CD14-positive monocyte (primary cell): ENCODE results near the gene TOR1B. TPM values are rescaled to one million over a fixed set of nuclear protein-coding genes. Genes with fewer than 3 reads are reported as not detected.

ENCODE experiments used
- DNase-seq, 3 donors: peaks; one replicate each; pipeline ENCODE4 v3.0.0-alpha.2; 2011 to 2022
- H2AFZ ChIP-seq: 2 replicates; pipeline ENCODE4 v1.6.0; 2012; ENCODE audit warnings: mild to moderate bottlenecking, low read depth, low read length, inconsistent platforms; ENCODE audit not compliant: insufficient read depth, poor library complexity, severe bottlenecking
- H3K27ac ChIP-seq, 2 donors: 1 replicate in 1 of 2; 2 replicates in 1 of 2; pipeline ENCODE4 v1.5.1; 2012 to 2013; ENCODE audit warnings: low read length in 2 of 2, control low read depth in 1 of 2, inconsistent platforms in 1 of 2, low read depth in 1 of 2, mild to moderate bottlenecking in 1 of 2
- H3K27me3 ChIP-seq, 2 donors: one replicate each; pipeline versions ENCODE4 v1.6.0 to v1.6.1; 2011 to 2013; ENCODE audit warnings: low read length in 2 of 2; ENCODE audit not compliant: control insufficient read depth in 2 of 2, insufficient read depth in 2 of 2
- H3K36me3 ChIP-seq, 2 donors: replicated peaks in 1 of 2; 1 replicate in 1 of 2; 2 replicates in 1 of 2; pipeline versions ENCODE4 v1.5.1 to v1.6.1; 2012 to 2013; ENCODE audit warnings: low read length in 2 of 2, control low read depth in 1 of 2, inconsistent platforms in 1 of 2, mild to moderate bottlenecking in 1 of 2; ENCODE audit not compliant: insufficient read depth in 2 of 2, control insufficient read depth in 1 of 2
- H3K4me1 ChIP-seq, 2 donors: 1 replicate in 1 of 2; 2 replicates in 1 of 2; pipeline versions ENCODE4 v1.5.1 to v1.6.1; 2012 to 2013; ENCODE audit warnings: low read length in 2 of 2, control low read depth in 1 of 2, inconsistent platforms in 1 of 2, mild to moderate bottlenecking in 1 of 2, moderate library complexity in 1 of 2; ENCODE audit not compliant: insufficient read depth in 2 of 2, control insufficient read depth in 1 of 2
- H3K4me2 ChIP-seq: replicated peaks from 2 replicates; pipeline ENCODE3; 2012; ENCODE audit warnings: low read length, moderate library complexity, mild to moderate bottlenecking; ENCODE audit not compliant: poor library complexity, severe bottlenecking; ENCODE audit errors: extremely low read depth
- H3K4me3 ChIP-seq, 3 experiments: fragments of 200-600 bp in 1 of 3; sonication (generic) in 1 of 3; replicated peaks in 1 of 3; 1 replicate in 2 of 3; 2 replicates in 1 of 3; pipeline ENCODE4 v1.5.1; 2011 to 2013; ENCODE audit warnings: low read length in 3 of 3, mild to moderate bottlenecking in 3 of 3, control low read depth in 2 of 3, low read depth in 2 of 3, inconsistent platforms in 1 of 3, moderate library complexity in 1 of 3
- H3K79me2 ChIP-seq: 2 replicates; pipeline ENCODE4 v1.6.0; 2012; ENCODE audit warnings: mild to moderate bottlenecking, control low read depth, inconsistent platforms, low read length, moderate library complexity; ENCODE audit not compliant: insufficient read depth
- H3K9ac ChIP-seq: 2 replicates; pipeline ENCODE4 v1.6.0; 2017; ENCODE audit warnings: low read length, mild to moderate bottlenecking; ENCODE audit not compliant: insufficient read depth, poor library complexity, severe bottlenecking
- H3K9me3 ChIP-seq, 2 donors: replicated peaks in 1 of 2; 1 replicate in 1 of 2; 2 replicates in 1 of 2; pipeline versions ENCODE4 v1.5.1 to v1.6.1; 2012 to 2013; ENCODE audit warnings: low read length in 2 of 2, control low read depth in 1 of 2; ENCODE audit not compliant: control insufficient read depth in 1 of 2, insufficient read depth in 1 of 2
- H4K20me1 ChIP-seq: 2 replicates; pipeline ENCODE4 v1.6.0; 2012; ENCODE audit warnings: mild to moderate bottlenecking, low read length, control low read depth, moderate library complexity; ENCODE audit not compliant: insufficient read depth
- H3K27ac Mint-ChIP-seq, 7 donors: one replicate each; pipeline ENCODE4 v1.8.0; 2020; ENCODE audit warnings: mild to moderate bottlenecking in 7 of 7, mixed read lengths in 7 of 7, moderate library complexity in 6 of 7, inconsistent platforms in 2 of 7
- H3K27me3 Mint-ChIP-seq, 3 donors: one replicate each; pipeline ENCODE4 v1.8.0; 2021 to 2022; ENCODE audit warnings: low read depth in 3 of 3, mild to moderate bottlenecking in 3 of 3, mixed read lengths in 3 of 3, moderate library complexity in 3 of 3, inconsistent platforms in 1 of 3
- H3K36me3 Mint-ChIP-seq, 2 donors: one replicate each; pipeline ENCODE4 v1.8.0; 2020; ENCODE audit warnings: mixed read lengths in 2 of 2, inconsistent platforms in 1 of 2, mild to moderate bottlenecking in 1 of 2
- H3K4me1 Mint-ChIP-seq: one replicate; pipeline ENCODE4 v1.8.0; 2020; ENCODE audit warnings: mild to moderate bottlenecking, mixed read lengths
- H3K4me3 Mint-ChIP-seq, 2 donors: one replicate each; pipeline ENCODE4 v1.8.0; 2020; ENCODE audit warnings: mild to moderate bottlenecking in 2 of 2, mixed read lengths in 2 of 2, moderate library complexity in 1 of 2
- H3K9me3 Mint-ChIP-seq, 7 donors: one replicate each; pipeline ENCODE4 v1.8.0; 2020 to 2022; ENCODE audit warnings: mixed read lengths in 7 of 7, mild to moderate bottlenecking in 6 of 7, moderate library complexity in 6 of 7, inconsistent platforms in 2 of 7
- CTCF ChIP-seq: fragments of 200-600 bp; IDR thresholded peaks from one replicate; pipeline ENCODE4 v1.8.0; 2022; ENCODE audit warnings: antibody characterized with exemption, mild to moderate bottlenecking
- WGBS: methylation state at CpG from one replicate; pipeline ENCODE4 v1.1.5; 2013; ENCODE audit warnings: missing lambda C conversion rate; ENCODE audit not compliant: insufficient coverage; 5-methylcytosine and 5-hydroxymethylcytosine counted together
- intact Hi-C, 2 donors: fragments of 100-400 bp; cut with micrococcal nuclease; formaldehyde crosslinking; loops; one replicate each; pipeline versions ENCODE4 v1.15.0 to v1.15.1; 2023
- polyA plus RNA-seq, 3 donors: library from polyadenylated mRNA; depleted of rRNA in 1 of 3; unstranded in 2 of 3; stranded (reverse) in 1 of 3; fragments of 300-500 nt in 2 of 3; fragments of >200 nt in 1 of 3; fragmentation: Illumina TruSeq in 2 of 3; gene quantifications; 1 replicate in 2 of 3; 2 replicates in 1 of 3; pipeline ENCODE4 v1.2.3, GENCODE V29; 2012 to 2021

TOR1B gene
- polyA plus RNA-seq, 3 donors = 15.8 to 22.5 (median 18.0) TPM

GRCh38 chr9:129798973-129799372 lies 4.0 kb upstream of the TOR1B start:
- Mint-ChIP-seq H3K27me3 (peaks cover 9 to 11% (median 11%) of the 10 kb centered on the region in 3 donors), H3K4me3 (no peak overlapping the region), H3K4me1 (peaks cover 5% of the 10 kb centered on the region), H3K9me3 (no peaks in the 10 kb centered on the region), H3K36me3 (no peaks in the 10 kb centered on the region), H3K27ac (no peak overlapping the region)
- no peak overlapping the region for H3K9ac ChIP-seq
- H3K9me3 ChIP-seq = no peaks in the 10 kb centered on the region
- peaks cover 5% of the 10 kb centered on the region for H4K20me1 ChIP-seq
- no peak for TF ChIP-seq CTCF
- H3K79me2 ChIP-seq = peaks cover 7% of the 10 kb centered on the region
- no peak overlapping the region for H3K27ac ChIP-seq
- H3K36me3 ChIP-seq = no peaks in the 10 kb centered on the region
- WGBS = 67% methylated on average over 1 of the region's 6 CpGs
- no peak overlapping the region for H3K4me3 ChIP-seq
- H3K27me3 ChIP-seq = no peaks in the 10 kb centered on the region
- no peak for DNase-seq
- H3K4me1 ChIP-seq = peaks cover 4 to 6% of the 10 kb centered on the region in 2 donors
- intact Hi-C loops = no loop called here
- H3K4me2 ChIP-seq = no peak overlapping the region
- no peak overlapping the region for H2AFZ ChIP-seq

GRCh38 chr9:129801504-129801903 lies 1.5 kb upstream of the TOR1B start:
- peaks cover 14% of the 10 kb centered on the region for H3K79me2 ChIP-seq
- H3K4me1 ChIP-seq = peaks cover 26 to 28% of the 10 kb centered on the region in 2 donors
- peaks cover 12% of the 10 kb centered on the region for H4K20me1 ChIP-seq
- Mint-ChIP-seq H3K27ac (peak overlapping the region in 1 of 7 donors; percentile 0), H3K4me1 (peaks cover 25% of the 10 kb centered on the region), H3K4me3 (no peak overlapping the region), H3K9me3 (no peaks in the 10 kb centered on the region), H3K36me3 (peaks cover 0 to 10% of the 10 kb centered on the region in 2 donors), H3K27me3 (no peaks in the 10 kb centered on the region)
- 90% methylated on average over 11 of the region's 17 CpGs for WGBS
- no peaks in the 10 kb centered on the region for H3K27me3 ChIP-seq
- H3K36me3 ChIP-seq = no peaks in the 10 kb centered on the region
- peak overlapping the region; percentile 42 for H2AFZ ChIP-seq
- H3K9me3 ChIP-seq = no peaks in the 10 kb centered on the region
- no peak for TF ChIP-seq CTCF
- no peak overlapping the region for H3K27ac ChIP-seq
- DNase-seq = no peak
- no peak overlapping the region for H3K4me2 ChIP-seq
- intact Hi-C loops = loop anchor here in 1 of 2 donors (5.0 kb wide), 1 partner anchor 36 kb away; the partner anchor contains the start of genes C9orf78 and USP20
- H3K9ac ChIP-seq = no peak overlapping the region
- no peak overlapping the region for H3K4me3 ChIP-seq
